Breast epithelium (tissue), 4 donors: ENCODE measurements around the gene C12orf42. TPM values are rescaled to one million over a fixed set of nuclear protein-coding genes. Genes with fewer than 3 reads are reported as not detected.

Experiments
- DNase-seq, 2 donors: peaks; one replicate each; pipeline ENCODE4 v3.0.0-alpha.2; 2019; ENCODE audit warnings: low spot score in 2 of 2
- H3K27ac ChIP-seq, 2 donors: fragments of 200-600 bp; sonication (generic) in 1 of 2; one replicate each; pipeline ENCODE4 v1.5.1; 2016 to 2019; ENCODE audit warnings: mild to moderate bottlenecking in 1 of 2
- H3K27me3 ChIP-seq, 2 donors: fragments of 200-600 bp; sonication (generic) in 1 of 2; one replicate each; pipeline versions ENCODE4 v1.5.1 to v1.6.0; 2017 to 2019; ENCODE audit warnings: control low read depth in 1 of 2, mild to moderate bottlenecking in 1 of 2
- H3K36me3 ChIP-seq: fragments of 200-600 bp; one replicate; pipeline ENCODE4 v1.5.1; 2019
- H3K4me1 ChIP-seq, 2 donors: fragments of 200-600 bp; sonication (generic); one replicate each; pipeline ENCODE4 v1.5.1; 2016 to 2019; ENCODE audit warnings: control low read depth in 1 of 2
- H3K4me3 ChIP-seq, 3 donors: fragments of 200-600 bp; sonication (generic); 1 replicate in 2 of 3; 2 replicates in 1 of 3; pipeline ENCODE4 v1.5.1; 2016 to 2019; ENCODE audit warnings: mild to moderate bottlenecking in 3 of 3, moderate library complexity in 2 of 3
- H3K9me3 ChIP-seq, 2 donors: fragments of 200-600 bp; sonication (generic) in 1 of 2; one replicate each; pipeline ENCODE4 v1.5.1; 2016 to 2019; ENCODE audit warnings: control low read depth in 1 of 2
- POLR2A ChIP-seq: fragments of 450-650 bp; IDR thresholded peaks from one replicate; pipeline ENCODE4 v1.6.1; 2016; ENCODE audit warnings: antibody characterized with exemption, mild to moderate bottlenecking, moderate library complexity
- POLR2AphosphoS5 ChIP-seq, 3 donors: sonication (generic); formaldehyde crosslinking; IDR thresholded peaks; one replicate each; pipeline ENCODE4 v1.6.1; 2017; ENCODE audit warnings: antibody characterized with exemption in 3 of 3
- intact Hi-C: fragments of 100-400 bp; cut with DNase I; formaldehyde crosslinking; loops from one replicate; pipeline ENCODE4 v1.15.1; 2023; ENCODE audit warnings: low total_unique reads
- total RNA-seq, 3 donors: library from RNA; depleted of rRNA; stranded (reverse); fragments of >200 nt; gene quantifications; one replicate each; pipeline ENCODE4 v1.1.0, GENCODE V29; 2016
- TF ChIP-seq, protein P1 (sequence below), 3 donors: fragments of 450-650 bp; IDR thresholded peaks; one replicate each; pipeline ENCODE4 v1.5.1; 2016 to 2017; ENCODE audit warnings: antibody characterized with exemption in 3 of 3, mild to moderate bottlenecking in 3 of 3, moderate library complexity in 3 of 3

The C12orf42 gene
- total RNA-seq, 3 donors from 2014 or later = 1.6 TPM; not detected in 2

DNA sequence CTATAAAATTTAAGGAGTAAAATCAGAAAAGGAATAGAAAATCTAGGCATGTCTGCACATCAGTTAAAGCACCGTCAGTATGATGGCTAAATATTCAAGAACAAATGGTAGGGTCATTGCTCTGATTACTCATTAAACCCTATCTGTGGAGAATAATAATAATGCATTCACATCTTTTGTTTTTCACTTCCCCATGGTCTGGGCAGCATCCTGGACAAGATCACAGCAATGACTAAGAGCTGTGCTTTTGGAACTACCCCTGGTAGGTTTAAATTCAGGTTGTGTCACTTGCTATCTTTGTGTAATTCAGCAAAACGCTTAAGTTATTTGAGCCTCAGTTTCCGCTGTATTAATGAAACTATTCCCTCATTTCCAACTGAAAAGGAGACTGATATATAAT lies 33.1 kb downstream of the C12orf42 start:
- TF ChIP-seq POLR2A = no peak
- TF ChIP-seq, protein P1, sequence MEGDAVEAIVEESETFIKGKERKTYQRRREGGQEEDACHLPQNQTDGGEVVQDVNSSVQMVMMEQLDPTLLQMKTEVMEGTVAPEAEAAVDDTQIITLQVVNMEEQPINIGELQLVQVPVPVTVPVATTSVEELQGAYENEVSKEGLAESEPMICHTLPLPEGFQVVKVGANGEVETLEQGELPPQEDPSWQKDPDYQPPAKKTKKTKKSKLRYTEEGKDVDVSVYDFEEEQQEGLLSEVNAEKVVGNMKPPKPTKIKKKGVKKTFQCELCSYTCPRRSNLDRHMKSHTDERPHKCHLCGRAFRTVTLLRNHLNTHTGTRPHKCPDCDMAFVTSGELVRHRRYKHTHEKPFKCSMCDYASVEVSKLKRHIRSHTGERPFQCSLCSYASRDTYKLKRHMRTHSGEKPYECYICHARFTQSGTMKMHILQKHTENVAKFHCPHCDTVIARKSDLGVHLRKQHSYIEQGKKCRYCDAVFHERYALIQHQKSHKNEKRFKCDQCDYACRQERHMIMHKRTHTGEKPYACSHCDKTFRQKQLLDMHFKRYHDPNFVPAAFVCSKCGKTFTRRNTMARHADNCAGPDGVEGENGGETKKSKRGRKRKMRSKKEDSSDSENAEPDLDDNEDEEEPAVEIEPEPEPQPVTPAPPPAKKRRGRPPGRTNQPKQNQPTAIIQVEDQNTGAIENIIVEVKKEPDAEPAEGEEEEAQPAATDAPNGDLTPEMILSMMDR (IDR thresholded peaks at IDR 0.05) = no peak
- no peak overlapping the region for H3K27ac ChIP-seq
- DNase-seq = no peak
- H3K27me3 ChIP-seq = peaks cover 0 to 4% of the 10 kb centered on the region in 2 donors
- H3K36me3 ChIP-seq = no peaks in the 10 kb centered on the region
- H3K9me3 ChIP-seq = peaks cover 0 to 17% of the 10 kb centered on the region in 2 donors
- intact Hi-C loops = no loop called here
- no peak overlapping the region for H3K4me3 ChIP-seq
- no peaks in the 10 kb centered on the region for H3K4me1 ChIP-seq

DNA sequence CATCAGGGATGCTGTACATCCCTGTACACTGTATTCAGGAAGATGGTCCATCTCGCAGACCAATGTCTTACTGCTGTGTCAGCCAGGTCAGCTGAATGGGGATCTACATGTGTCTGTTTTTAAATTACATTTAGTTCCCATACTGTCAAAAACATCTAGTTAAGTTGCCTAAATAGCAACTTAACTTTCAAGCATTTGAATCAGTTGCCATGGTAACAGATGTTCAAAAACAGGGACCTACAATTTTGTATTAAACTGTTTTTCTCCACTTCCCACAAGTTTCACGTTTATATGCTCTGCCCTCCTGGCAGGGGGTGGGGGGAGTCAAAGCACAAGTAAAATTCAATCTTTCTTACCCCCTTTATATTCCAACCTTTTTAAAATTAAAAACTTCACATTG lies 38.3 kb downstream of the C12orf42 start:
- H3K27me3 ChIP-seq = peaks cover 0 to 4% of the 10 kb centered on the region in 2 donors
- H3K27ac ChIP-seq = no peak overlapping the region
- no peak overlapping the region for H3K4me3 ChIP-seq
- H3K9me3 ChIP-seq = no peaks in the 10 kb centered on the region
- intact Hi-C loops = no loop called here
- TF ChIP-seq POLR2A (no peak), POLR2AphosphoS5 (IDR thresholded peaks at IDR 0.05) (no peak)
- TF ChIP-seq, protein P1 (IDR thresholded peaks at IDR 0.05) = no peak
- no peaks in the 10 kb centered on the region for H3K36me3 ChIP-seq
- no peak for DNase-seq
- H3K4me1 ChIP-seq = no peaks in the 10 kb centered on the region

DNA sequence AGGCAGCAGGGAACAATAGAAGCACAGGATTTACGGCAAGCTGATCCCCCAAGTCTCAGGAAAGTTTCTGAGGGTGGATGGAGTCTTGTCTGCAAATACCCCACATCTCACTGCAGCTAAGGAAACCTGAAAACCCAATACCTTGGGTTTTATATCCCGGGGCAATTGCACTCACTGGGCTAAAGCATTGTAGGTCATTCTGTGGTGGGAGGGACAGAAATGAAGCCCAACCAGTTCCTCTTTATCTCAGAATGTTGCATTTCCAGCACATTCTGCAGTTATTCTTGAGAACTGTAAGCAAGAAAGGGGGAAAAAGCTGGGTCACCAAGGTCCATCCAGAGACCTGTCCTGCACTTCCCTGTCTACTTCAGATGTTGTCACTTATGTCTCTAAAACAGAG lies 39.8 kb downstream of the C12orf42 start:
- no peaks in the 10 kb centered on the region for H3K36me3 ChIP-seq
- no peak for DNase-seq

DNA sequence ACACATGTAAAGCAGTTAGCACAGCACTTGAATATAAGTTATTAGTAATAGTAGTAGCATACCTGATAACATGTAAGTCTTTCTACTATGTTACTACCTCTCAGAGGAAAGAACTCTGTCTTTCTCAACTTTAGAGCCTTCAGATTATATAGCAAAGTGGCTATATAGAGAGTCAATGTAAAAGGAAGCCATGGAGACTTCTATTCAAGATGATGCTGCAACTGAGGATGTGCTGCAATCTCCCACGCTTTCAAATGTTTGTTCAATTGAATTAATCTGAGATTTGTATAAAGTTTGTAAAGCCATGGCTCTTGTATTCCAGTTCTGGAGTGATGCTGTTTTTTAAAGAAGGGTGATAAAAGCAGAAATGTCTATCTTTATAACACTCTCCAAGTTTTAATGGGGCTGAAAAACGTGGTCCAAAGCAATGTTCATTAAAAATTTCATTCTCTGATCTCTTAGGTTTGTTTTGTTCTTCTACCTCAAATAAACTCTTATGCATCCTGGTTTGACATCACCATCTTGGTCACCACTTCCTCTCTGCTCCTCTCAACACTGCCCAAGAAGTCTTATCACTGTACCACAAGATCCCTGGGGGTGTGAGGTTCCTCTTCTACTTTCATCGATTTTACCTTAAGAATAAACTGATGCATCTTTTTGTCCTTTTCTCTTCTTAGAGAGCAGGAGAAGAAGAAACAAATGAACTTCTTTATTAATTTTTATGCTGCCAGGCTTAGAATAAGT lies 40.6 kb downstream of the C12orf42 start:
- H3K27me3 ChIP-seq = peaks cover 0 to 4% of the 10 kb centered on the region in 2 donors
- no peaks in the 10 kb centered on the region for H3K4me1 ChIP-seq
- no peak overlapping the region for H3K27ac ChIP-seq
- no peak for TF ChIP-seq POLR2A
- no peak for TF ChIP-seq POLR2AphosphoS5 (IDR thresholded peaks at IDR 0.05)
- TF ChIP-seq, protein P1 (IDR thresholded peaks at IDR 0.05) = no peak
- no peak for DNase-seq
- no peaks in the 10 kb centered on the region for H3K36me3 ChIP-seq
- no peak overlapping the region for H3K4me3 ChIP-seq
- no peaks in the 10 kb centered on the region for H3K9me3 ChIP-seq
- intact Hi-C loops = no loop called here

More for the DNA sequence above, 39.8 kb downstream of the C12orf42 start:
- H3K4me1 ChIP-seq = no peaks in the 10 kb centered on the region
- no peak for TF ChIP-seq POLR2A
- TF ChIP-seq, protein P1 (IDR thresholded peaks at IDR 0.05) = no peak
- no peak for TF ChIP-seq POLR2AphosphoS5 (IDR thresholded peaks at IDR 0.05)
- H3K9me3 ChIP-seq = no peaks in the 10 kb centered on the region
- no peak overlapping the region for H3K27ac ChIP-seq
- H3K4me3 ChIP-seq = no peak overlapping the region
- intact Hi-C loops = no loop called here
- peaks cover 0 to 4% of the 10 kb centered on the region in 2 donors for H3K27me3 ChIP-seq

DNA sequence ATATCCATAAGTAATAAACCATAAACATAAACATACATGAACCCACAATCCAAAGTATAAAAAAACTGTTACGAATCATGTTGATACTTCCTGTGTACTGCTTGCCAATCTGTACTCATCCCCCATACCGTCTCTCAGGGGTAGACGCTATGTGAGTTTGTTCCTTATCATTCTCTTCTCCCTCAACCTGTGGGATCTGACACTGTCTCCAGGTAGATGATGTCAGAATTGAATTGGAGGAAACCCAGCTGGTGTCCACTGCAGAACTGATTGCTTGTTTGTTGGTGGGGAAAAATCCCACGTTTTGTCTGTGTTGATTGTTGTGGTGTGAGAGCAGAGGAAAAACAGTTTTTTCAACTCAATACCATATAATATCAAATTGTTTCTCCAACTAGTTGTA lies 50.8 kb downstream of the C12orf42 start:
- TF ChIP-seq POLR2AphosphoS5 (IDR thresholded peaks at IDR 0.05) (no peak), POLR2A (no peak)
- TF ChIP-seq, protein P1 (IDR thresholded peaks at IDR 0.05) = no peak
- Histone ChIP-seq H3K27me3 (no peaks in the 10 kb centered on the region), H3K27ac (no peak overlapping the region), H3K36me3 (no peaks in the 10 kb centered on the region), H3K9me3 (no peaks in the 10 kb centered on the region), H3K4me3 (no peak overlapping the region), H3K4me1 (no peaks in the 10 kb centered on the region)
- no peak for DNase-seq
- intact Hi-C loops = no loop called here
